ENCODE measurements around the gene GNAI2.
"Not testable (repeated sequence)": the region's sequence is repeated elsewhere in the genome, so short reads cannot be mapped to it uniquely, and the experiment has no call there.

GNAI2 gene

DNA sequence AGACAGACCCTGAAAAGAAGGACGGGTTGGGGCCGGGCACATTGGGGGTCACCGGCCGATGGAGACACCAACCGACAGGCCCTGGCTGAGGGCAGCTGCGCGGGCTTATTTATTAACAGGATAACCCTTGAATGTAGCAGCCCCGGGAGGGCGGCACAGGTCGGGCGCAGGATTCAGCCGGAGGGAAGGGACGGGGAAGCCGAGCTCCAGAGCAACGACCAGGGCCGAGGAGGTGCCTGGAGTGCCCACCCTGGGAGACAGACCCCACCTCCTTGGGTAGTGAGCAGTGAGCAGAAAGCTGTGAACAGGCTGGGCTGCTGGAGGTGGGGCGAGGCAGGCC lies 40.7 kb downstream of the GNAI2 start:
- no peak for DNase-seq (ENCODE audit: low read depth in 3 of 3)

GRCh38 chr3:50278123-50278879 lies 42.3 kb downstream of the GNAI2 start:
- no peak for DNase-seq (ENCODE audit: low read depth in 3 of 3)

- no peak for DNase-seq (ENCODE audit: low read depth in 3 of 3)
Observed at GRCh38 chr3:50278880-50279224, 42.8 kb downstream of the GNAI2 start, which contains the start of gene LSMEM2. LSMEM2 (plus strand) TSS chr3:50279087; CDS start chr3:50279114, 27 bp downstream.

- DNase-seq (ENCODE audit: low read depth in 3 of 3) = no peak
Observed at GRCh38 chr3:50279255-50280016, 43.4 kb downstream of the GNAI2 start.

- not testable (repeated sequence) for DNase-seq (ENCODE audit: low read depth in 3 of 3)
Observed at GRCh38 chr3:50284121-50284520, 48.1 kb downstream of the GNAI2 start.

- no peak for DNase-seq (ENCODE audit: low read depth in 3 of 3)
Observed at GRCh38 chr3:50286322-50287227, 50.6 kb downstream of the GNAI2 start.

GRCh38 chr3:50287262-50287661 lies 51.3 kb downstream of the GNAI2 start:
- no peak for DNase-seq (ENCODE audit: low read depth in 3 of 3)

GRCh38 chr3:50288387-50289007 lies 52.5 kb downstream of the GNAI2 start:
- DNase-seq (ENCODE audit: low read depth in 3 of 3) = no peak

- DNase-seq (ENCODE audit: low read depth in 3 of 3) = no peak
Observed at GRCh38 chr3:50289130-50289529, 53.1 kb downstream of the GNAI2 start.

DNA sequence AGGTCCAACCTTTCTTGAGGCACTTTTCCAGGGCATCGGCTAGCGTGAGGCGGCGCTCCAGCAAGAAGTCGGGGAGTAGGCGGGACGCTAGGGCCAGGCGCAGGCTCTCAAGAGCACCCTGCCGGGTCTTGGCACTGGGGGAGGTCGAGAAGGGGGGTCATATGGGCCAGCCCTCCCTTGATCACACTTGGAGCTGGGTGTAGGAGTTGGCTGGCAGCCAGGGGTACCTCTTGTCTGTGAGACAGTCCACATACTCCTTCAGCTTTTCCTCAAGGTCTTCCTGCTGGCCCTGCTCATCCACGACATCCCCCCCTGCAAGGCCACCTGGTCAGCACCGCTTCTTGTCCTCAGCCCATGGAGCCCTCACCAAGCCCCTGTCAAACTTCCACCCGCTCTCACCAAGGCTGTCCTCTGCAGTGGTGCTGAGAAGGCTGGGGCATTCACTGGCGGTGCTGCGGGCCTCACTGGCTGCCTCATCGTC lies 54.2 kb downstream of the GNAI2 start:
- DNase-seq (ENCODE audit: low read depth in 3 of 3) = no peak

- DNase-seq (ENCODE audit: low read depth in 3 of 3) = peak; percentile 91 to 97 (median 91)
Observed at GRCh38 chr3:50292159-50293078, 56.4 kb downstream of the GNAI2 start, which contains the start of gene IFRD2. IFRD2 (minus strand) TSS chr3:50292429; CDS start chr3:50292274, 155 bp downstream.

DNA sequence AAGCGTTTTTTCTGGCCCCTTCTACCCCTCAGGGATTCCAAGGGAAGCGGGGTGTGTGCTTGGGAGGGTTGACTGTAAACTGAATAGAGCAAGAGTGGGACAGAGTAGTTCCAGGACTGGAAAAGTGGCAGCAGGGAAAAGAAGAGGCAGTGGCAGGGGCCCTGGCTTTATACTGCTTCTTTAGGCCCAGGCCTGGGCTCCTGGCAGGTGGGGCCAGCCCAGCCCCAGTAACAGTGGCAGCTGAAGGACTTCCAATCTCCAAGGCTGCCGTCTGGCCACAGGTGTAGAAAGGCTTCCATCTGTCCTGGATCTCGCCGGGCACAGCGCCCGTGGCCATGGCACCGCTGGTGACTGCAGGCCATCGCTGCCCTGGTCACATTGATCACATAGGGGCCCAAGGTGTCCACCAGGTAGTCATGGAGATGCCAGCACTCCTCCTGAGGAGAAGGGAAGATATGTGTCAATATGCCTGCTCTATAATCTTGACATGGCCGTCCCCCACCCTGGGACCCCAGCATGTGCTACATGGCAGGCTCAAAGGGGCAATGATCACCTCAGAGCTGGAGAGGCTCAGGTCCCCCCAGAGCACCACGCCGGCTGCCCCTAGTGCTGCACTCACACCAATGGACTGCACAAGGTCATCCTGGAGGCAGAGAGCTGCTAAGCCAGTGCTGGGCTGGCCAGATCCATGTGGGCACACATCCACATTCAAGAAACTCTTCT lies 57.2 kb downstream of the GNAI2 start:
- DNase-seq (ENCODE audit: low read depth in 3 of 3) = no peak

DNA sequence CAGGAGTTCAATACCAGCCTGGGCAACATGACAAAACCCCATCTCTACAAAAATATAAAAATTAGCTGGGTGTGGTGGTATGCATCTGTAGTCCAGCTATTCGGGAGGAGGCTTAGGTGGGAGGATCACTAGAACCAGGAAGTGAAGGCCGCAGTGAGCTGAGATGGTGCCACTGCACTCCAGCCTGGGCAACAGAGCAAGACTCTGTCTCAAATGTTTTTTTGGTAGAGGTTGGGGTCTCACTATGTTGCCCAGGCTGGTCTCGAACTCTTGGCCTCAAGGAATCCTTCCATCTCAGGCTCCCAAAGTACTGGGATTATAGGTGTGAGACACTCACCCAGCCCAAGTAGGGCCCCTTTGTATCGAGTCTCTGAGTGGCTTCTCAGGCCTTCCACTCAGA lies 58.1 kb downstream of the GNAI2 start:
- no peak for DNase-seq (ENCODE audit: low read depth in 3 of 3)

- no peak for DNase-seq (ENCODE audit: low read depth in 3 of 3)
Observed at GRCh38 chr3:50294492-50295403, 58.7 kb downstream of the GNAI2 start.

DNA sequence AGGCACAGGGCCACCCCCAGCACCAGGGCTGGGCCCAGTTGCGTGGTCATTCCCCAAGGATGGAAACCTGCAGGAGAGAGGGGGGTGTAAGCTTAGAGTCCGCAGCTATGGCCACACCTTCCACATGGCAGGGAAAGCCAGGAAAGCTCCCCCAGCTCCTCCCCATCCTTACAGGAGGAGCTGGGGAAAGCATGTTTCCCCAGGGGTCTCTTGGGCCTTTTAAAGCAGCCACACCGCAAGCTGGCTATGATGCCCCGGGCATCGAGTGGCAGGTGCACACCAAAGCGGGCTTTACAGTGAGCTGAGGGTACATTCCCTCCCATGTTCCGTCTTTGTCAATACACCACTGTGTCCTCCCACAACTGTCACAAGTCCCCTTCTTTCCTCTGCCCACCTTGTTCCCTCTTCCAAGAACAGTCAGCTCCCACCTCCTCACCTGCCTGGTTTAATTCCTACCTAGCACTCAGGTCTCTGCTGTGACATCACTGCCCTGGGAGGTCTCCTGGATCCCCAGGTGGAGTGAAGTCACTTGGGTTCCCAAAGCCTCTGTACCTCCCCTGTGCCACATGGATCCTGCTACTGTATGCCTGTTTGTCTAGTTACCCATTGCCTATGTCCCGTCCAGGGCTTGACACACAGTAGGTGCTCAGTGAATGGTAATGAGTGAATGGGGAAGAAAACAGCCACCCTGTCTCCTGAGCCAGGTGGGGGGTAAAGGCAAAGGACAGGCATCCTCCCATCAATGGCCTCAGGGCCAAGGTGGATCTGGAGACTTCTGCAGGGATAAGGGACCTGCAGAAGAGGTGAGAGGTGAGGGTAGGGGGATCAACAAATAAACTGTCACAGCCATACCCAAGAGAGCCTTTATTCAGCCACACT lies 59.8 kb downstream of the GNAI2 start:
- no peak for DNase-seq (ENCODE audit: low read depth in 3 of 3)

GRCh38 chr3:50296721-50297383 lies 60.8 kb downstream of the GNAI2 start:
- no peak for DNase-seq (ENCODE audit: low read depth in 3 of 3)

GRCh38 chr3:50297384-50297775 lies 61.4 kb downstream of the GNAI2 start:
- no peak for DNase-seq (ENCODE audit: low read depth in 3 of 3)
